Measurements from ENCODE around the gene SLFN12L. TPM values are rescaled to one million over a fixed set of nuclear protein-coding genes. Genes with fewer than 3 reads are reported as not detected.
A peak's percentile ranks its signal among the peaks of the same experiment; 100 is the strongest.

The SLFN12L gene
- total RNA-seq, 1 experiment from 2014 or later: 0.13 TPM

- TF ChIP-seq ZMAT4 (CRISPR knock-in tag; IDR thresholded peaks at IDR 0.05) (no peak), TEAD1 (CRISPR knock-in tag; IDR thresholded peaks at IDR 0.05) (no peak), IRF2 (CRISPR knock-in tag; IDR thresholded peaks at IDR 0.05; ENCODE audit: borderline replicate concordance, low read depth) (no peak), E2F1 (CRISPR knock-in tag; IDR thresholded peaks at IDR 0.05) (no peak), CTCF (IDR thresholded peaks at IDR 0.05) (no peak), RELA (CRISPR knock-in tag; IDR thresholded peaks at IDR 0.05; ENCODE audit: borderline replicate concordance) (no peak), TCF7 (CRISPR knock-in tag; IDR thresholded peaks at IDR 0.05; ENCODE audit: low read depth) (no peak)
Observed at GRCh38 chr17:35449371-35449931, 88.0 kb downstream of the SLFN12L start (continued).

GRCh38 chr17:35448899-35449227, 88.6 kb downstream of the SLFN12L start:
- ATAC-seq: no peak
- no peak for DNase-seq (ENCODE audit: low spot score)
- H3K36me3 Mint-ChIP-seq: peaks cover 3% of the 10 kb centered on the region; the same call in 1 of the 2 replicates
- H3K9me3 Mint-ChIP-seq: 0 out of 2 replicates have a peak, but pooled peaks cover under 1% of the 10 kb centered on the region
- peaks cover 26% of the 10 kb centered on the region for H3K4me1 Mint-ChIP-seq
- H3K4me3 Mint-ChIP-seq: peak overlapping the region; percentile 79
- CTCF ChIA-PET: interaction anchor here (0.7 to 2.3 kb wide), 6 partner anchors 15 to 330 kb away, joined by 3 to 14 read pairs (median 8); partner anchors contain the start of gene SLFN12
- H3K27ac Mint-ChIP-seq: no peak overlapping the region
- H3K27me3 Mint-ChIP-seq (ENCODE audit: low read depth): peaks cover 99% of the 10 kb centered on the region
- POLR2A ChIA-PET: interaction anchor here (0.7 to 2.9 kb wide), 8 partner anchors 11 to 464 kb away, joined by 3 to 32 read pairs (median 4); partner anchors contain the start of genes SLFN11, SLFN12 and SLFN5
- TF ChIP-seq TP53 (CRISPR knock-in tag; IDR thresholded peaks at IDR 0.05): no peak; the same call in 1 of the 2 replicates
- TF ChIP-seq ARID4B (CRISPR knock-in tag; IDR thresholded peaks at IDR 0.05; ENCODE audit: borderline replicate concordance): no peak
- TF ChIP-seq ATF6 (CRISPR knock-in tag; IDR thresholded peaks at IDR 0.05): no peak
- TF ChIP-seq ELF4 (CRISPR knock-in tag; IDR thresholded peaks at IDR 0.05; ENCODE audit: low read depth): no peak
- no peak; the same call in none of the 2 replicates for TF ChIP-seq SMAD3 (CRISPR knock-in tag; IDR thresholded peaks at IDR 0.05; ENCODE audit: borderline replicate concordance)
- no peak for TF ChIP-seq ETV6 (CRISPR knock-in tag; IDR thresholded peaks at IDR 0.05)
- TF ChIP-seq ZBTB43 (CRISPR knock-in tag; IDR thresholded peaks at IDR 0.05): no peak; the same call in 1 of the 2 replicates
- no peak for TF ChIP-seq TCF7 (CRISPR knock-in tag; IDR thresholded peaks at IDR 0.05; ENCODE audit: low read depth)
- no peak; the same call in 1 of the 2 replicates for TF ChIP-seq ZNF138 (CRISPR knock-in tag; conservative IDR thresholded peaks at IDR 0.05)
- TF ChIP-seq PRRX2 (CRISPR knock-in tag; IDR thresholded peaks at IDR 0.05): no peak
- 0 out of 2 replicates have a peak, but pooled peaks have one; percentile 68 for TF ChIP-seq E2F4 (CRISPR knock-in tag; IDR thresholded peaks at IDR 0.05; ENCODE audit: borderline replicate concordance, low read depth)
- no peak for TF ChIP-seq NR2C2 (CRISPR knock-in tag; IDR thresholded peaks at IDR 0.05)
- no peak for TF ChIP-seq MYBL2 (CRISPR knock-in tag; IDR thresholded peaks at IDR 0.05)
- no peak for TF ChIP-seq CREB1 (CRISPR knock-in tag; IDR thresholded peaks at IDR 0.05)
- TF ChIP-seq E2F5 (CRISPR knock-in tag; IDR thresholded peaks at IDR 0.05): no peak
- no peak; the same call in 1 of the 2 replicates for TF ChIP-seq TEAD1 (CRISPR knock-in tag; IDR thresholded peaks at IDR 0.05)
- TF ChIP-seq ZNF121 (CRISPR knock-in tag; IDR thresholded peaks at IDR 0.05): peak; percentile 97

Measured in WTC11 (cell line).